GM12878 (cell line): ENCODE measurements around the gene DLEC1. TPM values are rescaled to one million over a fixed set of nuclear protein-coding genes. Genes with fewer than 3 reads are reported as not detected.

Experiments
- ATAC-seq: fragments of 200-7000 bp; cut with Tn5 transposase; 3 replicates; pipeline ENCODE4 v1.9.1; 2020; ENCODE audit warnings: mild to moderate bottlenecking, moderate library complexity
- BruUV-seq: library from RNA; stranded (reverse); fragments of 400-500 nt; replicated peaks from 2 replicates; lab custom pipeline; 2021; lab: Mats Ljungman, UMichigan
- CTCF ChIA-PET: fragments of 300-600 bp; sonication (Branson Sonifier 250); formaldehyde crosslinking; extraction: SDS; loops from one replicate; lab custom pipeline; 2021; ENCODE audit warnings: inconsistent platforms; lab: Yijun Ruan, JAX
- POLR2A ChIA-PET: fragments of 350-600 bp; formaldehyde crosslinking; extraction: SDS; loops from one replicate; lab custom pipeline; 2021; ENCODE audit warnings: inconsistent platforms; lab: Charles Lee
- RAD21 ChIA-PET: fragments of 300-600 bp; sonication (Branson Sonifier 250); formaldehyde crosslinking; loops from one replicate; lab custom pipeline; 2023; ENCODE audit warnings: antibody characterized with exemption; ENCODE audit not compliant: unreplicated experiment; lab: Charles Lee
- SMC1A ChIA-PET: fragments of 300-600 bp; sonication (Branson Sonifier 250); formaldehyde crosslinking; loops from one replicate; lab custom pipeline; 2023; ENCODE audit not compliant: unreplicated experiment, uncharacterized antibody; lab: Charles Lee
- DNase-seq: peaks from one replicate; pipeline ENCODE4 v3.0.0-alpha.2; 2011; ENCODE audit warnings: low read depth, low spot score
- FAIRE-seq: peaks from 3 replicates; lab custom pipeline; 2011; peaks lifted over from hg19 to GRCh38; lab: Jason Lieb, UNC
- H2AFZ ChIP-seq: 2 replicates; pipeline ENCODE4 v1.6.0; 2011; ENCODE audit warnings: low read depth, low read length, control low read depth; ENCODE audit not compliant: control insufficient read depth
- H3K27ac ChIP-seq: 2 replicates; pipeline ENCODE4 v1.5.1; 2011; ENCODE audit warnings: control low read depth; ENCODE audit not compliant: control insufficient read depth, insufficient read depth
- H3K27me3 ChIP-seq, 2 experiments: replicated peaks in 1 of 2; 2 replicates each; pipeline versions ENCODE4 v1.6.0 to v1.6.1; 2011; ENCODE audit warnings: low read length in 1 of 2; ENCODE audit not compliant: control insufficient read depth in 2 of 2, insufficient read depth in 2 of 2
- H3K36me3 ChIP-seq, 2 experiments: 2 replicates each; pipeline ENCODE4 v1.5.1; 2011; ENCODE audit warnings: low read length in 1 of 2; ENCODE audit not compliant: control insufficient read depth in 2 of 2, insufficient read depth in 2 of 2
- H3K4me1 ChIP-seq: 2 replicates; pipeline ENCODE4 v1.6.1; 2011; ENCODE audit warnings: mild to moderate bottlenecking, low read length, moderate library complexity, mixed read lengths; ENCODE audit not compliant: control insufficient read depth, insufficient read depth
- H3K4me2 ChIP-seq: 2 replicates; pipeline ENCODE4 v1.6.0; 2011; ENCODE audit warnings: control low read depth; ENCODE audit not compliant: control insufficient read depth, insufficient read depth
- H3K4me3 ChIP-seq: fragments of 200-600 bp; sonication (generic); 2 replicates; pipeline ENCODE4 v1.5.1; 2016
- H3K79me2 ChIP-seq: 2 replicates; pipeline ENCODE4 v1.6.0; 2011; ENCODE audit warnings: low read length; ENCODE audit not compliant: control insufficient read depth, insufficient read depth
- H3K9ac ChIP-seq: 2 replicates; pipeline ENCODE4 v1.8.0; 2011; ENCODE audit warnings: low read length, control low read depth, mixed read lengths; ENCODE audit not compliant: control insufficient read depth, insufficient read depth
- H3K9me3 ChIP-seq: replicated peaks from 3 replicates; pipeline ENCODE4 v1.5.1; 2011; ENCODE audit warnings: mild to moderate bottlenecking, low read length; ENCODE audit not compliant: control insufficient read depth, insufficient read depth
- H4K20me1 ChIP-seq: 2 replicates; pipeline ENCODE4 v1.6.0; 2011; ENCODE audit not compliant: control insufficient read depth, insufficient read depth
- BMI1 ChIP-seq: fragments of 450-650 bp; IDR thresholded peaks from 2 replicates; pipeline ENCODE4 v1.6.1; 2016; ENCODE audit warnings: mild to moderate bottlenecking, moderate library complexity, borderline replicate concordance
- IRF4 ChIP-seq: IDR thresholded peaks from 2 replicates; pipeline ENCODE4 v1.6.1; 2011; ENCODE audit warnings: low read depth, low read length
- JUND ChIP-seq: IDR thresholded peaks from 2 replicates; pipeline ENCODE4 v1.6.1; 2012; ENCODE audit warnings: low read depth, mild to moderate bottlenecking, low read length, improper control_type of control experiment, moderate library complexity
- NFXL1 ChIP-seq: fragments of 450-650 bp; IDR thresholded peaks from 2 replicates; pipeline ENCODE4 v1.6.1; 2017; ENCODE audit warnings: antibody characterized with exemption, mild to moderate bottlenecking, borderline replicate concordance
- PAX5 ChIP-seq: IDR thresholded peaks from 2 replicates; pipeline ENCODE4 v1.6.1; 2011; ENCODE audit warnings: low read depth, low read length, borderline replicate concordance
- POLR2A ChIP-seq: IDR thresholded peaks from 2 replicates; pipeline ENCODE4 v1.6.1; 2011; ENCODE audit warnings: low read depth, mild to moderate bottlenecking, low read length
- POLR2AphosphoS2 ChIP-seq: IDR thresholded peaks from 2 replicates; pipeline ENCODE4 v1.6.1; 2011; ENCODE audit warnings: low read depth, mild to moderate bottlenecking, low read length, improper control_type of control experiment, moderate library complexity
- SIN3A ChIP-seq: IDR thresholded peaks from 2 replicates; pipeline ENCODE4 v1.6.1; 2012; ENCODE audit warnings: low read depth, low read length, improper control_type of control experiment
- SREBF2 ChIP-seq: IDR thresholded peaks from 2 replicates; pipeline ENCODE4 v1.6.1; 2012; ENCODE audit warnings: mild to moderate bottlenecking, low read length
- YY1 ChIP-seq: IDR thresholded peaks from 2 replicates; pipeline ENCODE4 v1.6.1; 2011; ENCODE audit warnings: low read depth, mild to moderate bottlenecking, low read length
- WGBS: methylation state at CpG from one replicate; pipeline ENCODE4 v1.1.6; 2016; ENCODE audit warnings: low lambda C conversion rate; ENCODE audit not compliant: insufficient replicate concordance, insufficient coverage; ENCODE audit errors: missing lambda C conversion rate; 5-methylcytosine and 5-hydroxymethylcytosine counted together
- in situ Hi-C: fragments of 300-500 bp; cut with MboI; formaldehyde crosslinking; loops from 9 replicates; pipeline ENCODE4 v1.14.3; 2018; ENCODE audit warnings: mixed read lengths
- intact Hi-C: fragments of 100-400 bp; cut with micrococcal nuclease; formaldehyde crosslinking; loops from one replicate; pipeline ENCODE4 v1.14.2; 2022; ENCODE audit not compliant: unreplicated experiment
- polyA plus RNA-seq, 11 experiments: library from polyadenylated mRNA; depleted of rRNA in 4 of 11; unstranded in 6 of 11; stranded (reverse) in 5 of 11; fragments of >200 nt; fragmentation: Nextera tagmentation in 4 of 11; fragmentation: Illumina TruSeq in 1 of 11; extraction: Ambion mirVana in 4 of 11; extraction: Trizol in 1 of 11; gene quantifications; 1 replicate in 1 of 11; 2 replicates in 10 of 11; pipeline versions ENCODE4 v1.2.1 to v1.2.3, GENCODE V29; 2011 to 2016; ENCODE audit warnings: inconsistent platforms in 2 of 11, missing spikeins in 2 of 11, low read depth in 1 of 11
- total RNA-seq, 4 experiments: library from RNA; depleted of rRNA in 3 of 4; stranded (reverse); fragments of >200 nt in 3 of 4; fragmentation: Illumina TruSeq in 1 of 4; extraction: Trizol in 1 of 4; gene quantifications; 2 replicates each; pipeline versions ENCODE4 v1.2.1 to v1.2.3, GENCODE V29; 2013 to 2021
- TF ChIP-seq, protein P1 (sequence below): fragments of 150-350 bp; IDR thresholded peaks from 2 replicates; pipeline ENCODE4 v1.6.1; 2016; ENCODE audit warnings: low read depth, low read length
- TF ChIP-seq, protein P2 (sequence below): IDR thresholded peaks from 2 replicates; pipeline ENCODE4 v1.6.1; 2012; ENCODE audit warnings: low read length, inconsistent platforms
- TF ChIP-seq, protein P3 (sequence below), 3 experiments: IDR thresholded peaks in 2 of 3; conservative IDR thresholded peaks in 1 of 3; 2 replicates each; pipeline ENCODE4 v1.5.1; 2011; ENCODE audit warnings: low read depth in 3 of 3, low read length in 3 of 3, mild to moderate bottlenecking in 3 of 3, control low read depth in 2 of 3, moderate library complexity in 2 of 3, inconsistent platforms in 1 of 3, mixed read lengths in 1 of 3; ENCODE audit not compliant: control insufficient read depth in 2 of 3, insufficient read depth in 1 of 3; ENCODE audit errors: extremely low read depth in 1 of 3

Gene DLEC1
- total and polyA plus RNA-seq, 10 of the 15 experiments (the other 5 are each of a cell fraction or from before 2014, with no cell fraction given): 0.03 to 0.29 (median 0.07) TPM; not detected in 3

DNA sequence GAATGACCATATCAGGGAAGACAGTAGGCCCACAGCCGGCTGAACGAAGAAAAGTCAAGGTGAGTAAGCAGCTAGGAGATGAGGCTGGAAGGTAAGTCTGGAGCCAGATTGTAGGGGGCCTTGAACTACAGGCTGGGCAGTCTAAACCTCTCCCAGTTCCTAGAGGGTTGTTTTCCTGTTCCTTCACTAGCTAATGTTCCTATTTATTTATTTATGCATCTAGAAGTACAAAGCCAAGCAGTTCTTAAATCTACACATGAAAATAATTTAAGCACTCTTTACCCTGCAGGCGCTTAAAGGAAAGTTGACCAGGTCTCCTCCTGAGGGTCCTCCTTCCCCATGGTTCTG is 94.2 kb downstream of the DLEC1 start:
- DNase-seq: no peak
- no TSS peak for BruUV-seq
- no peaks in the 10 kb centered on the region for H3K27me3 ChIP-seq
- H3K4me1 ChIP-seq: peaks cover 26% of the 10 kb centered on the region
- no peak for FAIRE-seq
- intact Hi-C loops: no loop called here
- H3K36me3 ChIP-seq: peaks cover 4 to 32% of the 10 kb centered on the region in 2 experiments
- no peak for ATAC-seq
- peaks cover 5% of the 10 kb centered on the region for H4K20me1 ChIP-seq
- H3K9me3 ChIP-seq: no peaks in the 10 kb centered on the region; the same call in 2 of the 3 replicates
- TF ChIP-seq YY1: no peak
- TF ChIP-seq, protein P1, sequence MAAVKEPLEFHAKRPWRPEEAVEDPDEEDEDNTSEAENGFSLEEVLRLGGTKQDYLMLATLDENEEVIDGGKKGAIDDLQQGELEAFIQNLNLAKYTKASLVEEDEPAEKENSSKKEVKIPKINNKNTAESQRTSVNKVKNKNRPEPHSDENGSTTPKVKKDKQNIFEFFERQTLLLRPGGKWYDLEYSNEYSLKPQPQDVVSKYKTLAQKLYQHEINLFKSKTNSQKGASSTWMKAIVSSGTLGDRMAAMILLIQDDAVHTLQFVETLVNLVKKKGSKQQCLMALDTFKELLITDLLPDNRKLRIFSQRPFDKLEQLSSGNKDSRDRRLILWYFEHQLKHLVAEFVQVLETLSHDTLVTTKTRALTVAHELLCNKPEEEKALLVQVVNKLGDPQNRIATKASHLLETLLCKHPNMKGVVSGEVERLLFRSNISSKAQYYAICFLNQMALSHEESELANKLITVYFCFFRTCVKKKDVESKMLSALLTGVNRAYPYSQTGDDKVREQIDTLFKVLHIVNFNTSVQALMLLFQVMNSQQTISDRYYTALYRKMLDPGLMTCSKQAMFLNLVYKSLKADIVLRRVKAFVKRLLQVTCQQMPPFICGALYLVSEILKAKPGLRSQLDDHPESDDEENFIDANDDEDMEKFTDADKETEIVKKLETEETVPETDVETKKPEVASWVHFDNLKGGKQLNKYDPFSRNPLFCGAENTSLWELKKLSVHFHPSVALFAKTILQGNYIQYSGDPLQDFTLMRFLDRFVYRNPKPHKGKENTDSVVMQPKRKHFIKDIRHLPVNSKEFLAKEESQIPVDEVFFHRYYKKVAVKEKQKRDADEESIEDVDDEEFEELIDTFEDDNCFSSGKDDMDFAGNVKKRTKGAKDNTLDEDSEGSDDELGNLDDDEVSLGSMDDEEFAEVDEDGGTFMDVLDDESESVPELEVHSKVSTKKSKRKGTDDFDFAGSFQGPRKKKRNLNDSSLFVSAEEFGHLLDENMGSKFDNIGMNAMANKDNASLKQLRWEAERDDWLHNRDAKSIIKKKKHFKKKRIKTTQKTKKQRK: no peak
- TF ChIP-seq, protein P2, sequence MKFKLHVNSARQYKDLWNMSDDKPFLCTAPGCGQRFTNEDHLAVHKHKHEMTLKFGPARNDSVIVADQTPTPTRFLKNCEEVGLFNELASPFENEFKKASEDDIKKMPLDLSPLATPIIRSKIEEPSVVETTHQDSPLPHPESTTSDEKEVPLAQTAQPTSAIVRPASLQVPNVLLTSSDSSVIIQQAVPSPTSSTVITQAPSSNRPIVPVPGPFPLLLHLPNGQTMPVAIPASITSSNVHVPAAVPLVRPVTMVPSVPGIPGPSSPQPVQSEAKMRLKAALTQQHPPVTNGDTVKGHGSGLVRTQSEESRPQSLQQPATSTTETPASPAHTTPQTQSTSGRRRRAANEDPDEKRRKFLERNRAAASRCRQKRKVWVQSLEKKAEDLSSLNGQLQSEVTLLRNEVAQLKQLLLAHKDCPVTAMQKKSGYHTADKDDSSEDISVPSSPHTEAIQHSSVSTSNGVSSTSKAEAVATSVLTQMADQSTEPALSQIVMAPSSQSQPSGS: no peak
- TF ChIP-seq SIN3A: no peak
- no peak for TF ChIP-seq SREBF2
- no peak for TF ChIP-seq POLR2AphosphoS2
- TF ChIP-seq BMI1: no peak
- TF ChIP-seq PAX5: no peak
- no peak for TF ChIP-seq NFXL1
- TF ChIP-seq, protein P3, sequence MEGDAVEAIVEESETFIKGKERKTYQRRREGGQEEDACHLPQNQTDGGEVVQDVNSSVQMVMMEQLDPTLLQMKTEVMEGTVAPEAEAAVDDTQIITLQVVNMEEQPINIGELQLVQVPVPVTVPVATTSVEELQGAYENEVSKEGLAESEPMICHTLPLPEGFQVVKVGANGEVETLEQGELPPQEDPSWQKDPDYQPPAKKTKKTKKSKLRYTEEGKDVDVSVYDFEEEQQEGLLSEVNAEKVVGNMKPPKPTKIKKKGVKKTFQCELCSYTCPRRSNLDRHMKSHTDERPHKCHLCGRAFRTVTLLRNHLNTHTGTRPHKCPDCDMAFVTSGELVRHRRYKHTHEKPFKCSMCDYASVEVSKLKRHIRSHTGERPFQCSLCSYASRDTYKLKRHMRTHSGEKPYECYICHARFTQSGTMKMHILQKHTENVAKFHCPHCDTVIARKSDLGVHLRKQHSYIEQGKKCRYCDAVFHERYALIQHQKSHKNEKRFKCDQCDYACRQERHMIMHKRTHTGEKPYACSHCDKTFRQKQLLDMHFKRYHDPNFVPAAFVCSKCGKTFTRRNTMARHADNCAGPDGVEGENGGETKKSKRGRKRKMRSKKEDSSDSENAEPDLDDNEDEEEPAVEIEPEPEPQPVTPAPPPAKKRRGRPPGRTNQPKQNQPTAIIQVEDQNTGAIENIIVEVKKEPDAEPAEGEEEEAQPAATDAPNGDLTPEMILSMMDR (IDR thresholded peaks at IDR 0.05 in 2 of 3, conservative IDR thresholded peaks at IDR 0.05 in 1 of 3; ENCODE audit: control insufficient read depth in 2 of 3, extremely low read depth in 1 of 3, insufficient read depth in 1 of 3, low read depth in 3 of 3, low read length in 3 of 3): no peak
- no peak for TF ChIP-seq POLR2A
- TF ChIP-seq JUND: no peak
- TF ChIP-seq IRF4: no peak
- TF ChIP-seq, all 136 proteins: peak for 0
- Histone ChIP-seq H2AFZ (no peak overlapping the region), H3K4me3 (no peak overlapping the region), H3K4me2 (0 out of 2 replicates have a peak overlapping the region, but pooled peaks have one; percentile 30), H3K9ac (no peak overlapping the region), H3K27ac (no peak overlapping the region), H3K79me2 (peaks cover 33% of the 10 kb centered on the region)
- ChIA-PET CTCF (interaction anchor here (0.6 to 6.0 kb wide), 12 partner anchors 9 to 214 kb away, joined by 3 to 54 read pairs (median 3); partner anchors contain the start of genes OXSR1 and XYLB), RAD21 (interaction anchor here (0.7 to 1.1 kb wide), 2 partner anchors 148 to 165 kb away, joined by 3 to 4 read pairs; partner anchors contain the start of gene SLC22A14), POLR2A (no interaction called here), SMC1A (interaction anchor here (0.6 to 4.4 kb wide), 12 partner anchors 9 to 387 kb away, joined by 3 to 18 read pairs (median 4); partner anchors contain the start of gene OXSR1)
- in situ Hi-C loops: no loop called here
- WGBS: 93% methylated on average over 3 of the region's 3 CpGs
